Smooth muscle cell (in vitro differentiated cells): ENCODE measurements around the gene JMJD1C. TPM values are rescaled to one million over a fixed set of nuclear protein-coding genes. Genes with fewer than 3 reads are reported as not detected.
A peak's percentile ranks its signal among the peaks of the same experiment; 100 is the strongest.

Experiments
- DNase-seq: peaks from one replicate; lab custom pipeline; 2025; ENCODE audit not compliant: unreplicated experiment; lab: John Stamatoyannopoulos, UW
- H2AFZ ChIP-seq: fragments of 200-600 bp; sonication (generic); 2 replicates; pipeline ENCODE4 v1.6.0; 2016; ENCODE audit warnings: antibody characterized with exemption, low read depth, mild to moderate bottlenecking
- H3F3A ChIP-seq: fragments of 200-600 bp; sonication (generic); 2 replicates; pipeline ENCODE4 v1.6.0; 2017; ENCODE audit warnings: antibody characterized with exemption, low read depth
- H3K27ac ChIP-seq: fragments of 200-600 bp; sonication (generic); 2 replicates; pipeline ENCODE4 v1.5.1; 2016; ENCODE audit warnings: low read depth, mild to moderate bottlenecking
- H3K27me3 ChIP-seq: fragments of 200-600 bp; sonication (generic); 2 replicates; pipeline ENCODE4 v1.6.1; 2016; ENCODE audit warnings: low read depth, mild to moderate bottlenecking
- H3K36me3 ChIP-seq: fragments of 200-600 bp; sonication (generic); 2 replicates; pipeline ENCODE4 v1.5.1; 2016; ENCODE audit warnings: low read depth
- H3K4me1 ChIP-seq: fragments of 200-600 bp; sonication (generic); 2 replicates; pipeline ENCODE4 v1.5.1; 2016; ENCODE audit warnings: low read depth
- H3K4me2 ChIP-seq: fragments of 200-600 bp; sonication (generic); 2 replicates; pipeline ENCODE4 v1.6.0; 2016; ENCODE audit warnings: mild to moderate bottlenecking
- H3K4me3 ChIP-seq: fragments of 200-600 bp; sonication (generic); 2 replicates; pipeline ENCODE4 v1.5.1; 2016; ENCODE audit warnings: mild to moderate bottlenecking
- H3K79me2 ChIP-seq: fragments of 200-600 bp; sonication (generic); 2 replicates; pipeline ENCODE4 v1.6.0; 2016; ENCODE audit warnings: low read depth, mild to moderate bottlenecking
- H3K9ac ChIP-seq: fragments of 200-600 bp; sonication (generic); 2 replicates; pipeline ENCODE4 v1.6.0; 2016; ENCODE audit warnings: low read depth
- H3K9me3 ChIP-seq: fragments of 200-600 bp; sonication (generic); replicated peaks from 2 replicates; pipeline ENCODE4 v1.5.1; 2016; ENCODE audit warnings: low read depth
- H4K20me1 ChIP-seq: fragments of 200-600 bp; sonication (generic); 2 replicates; pipeline ENCODE4 v1.6.0; 2016; ENCODE audit warnings: low read depth
- CTCF ChIP-seq: fragments of 200-600 bp; sonication (generic); IDR thresholded peaks from 2 replicates; pipeline ENCODE4 v1.5.1; 2017; ENCODE audit warnings: borderline replicate concordance, mild to moderate bottlenecking, antibody characterized with exemption; ENCODE audit not compliant: insufficient read depth, poor library complexity, severe bottlenecking
- WGBS: methylation state at CpG from one replicate; pipeline ENCODE4 v1.1.7; 2016; ENCODE audit warnings: low lambda C conversion rate; 5-methylcytosine and 5-hydroxymethylcytosine counted together
- polyA plus RNA-seq: library from polyadenylated mRNA; unstranded; fragments of >200 nt; fragmentation: Nextera tagmentation; extraction: Ambion mirVana; gene quantifications from 2 replicates; pipeline ENCODE4 v1.2.1, GENCODE V29; 2016
- total RNA-seq: library from RNA; depleted of rRNA; stranded (reverse); fragments of >200 nt; gene quantifications from 2 replicates; pipeline ENCODE4 v1.2.3, GENCODE V29; 2014

Gene JMJD1C
- total and polyA plus RNA-seq, 2 experiments from 2014 or later: 28.5 to 132 TPM

- no peaks in the 10 kb centered on the region for H3K27me3 ChIP-seq
- TF ChIP-seq CTCF: no peak
- WGBS: 3% methylated on average over 27 of the region's 27 CpGs
- H2AFZ ChIP-seq: peak overlapping the region; percentile 58
- peak overlapping the region; percentile 90 for H3K4me2 ChIP-seq
- H3K79me2 ChIP-seq: peaks cover 84% of the 10 kb centered on the region
- peaks cover 24% of the 10 kb centered on the region for H3K4me1 ChIP-seq
- DNase-seq: no peak
- peaks cover 8% of the 10 kb centered on the region for H3F3A ChIP-seq
- peak overlapping the region; percentile 92 for H3K9ac ChIP-seq
- peak overlapping the region; percentile 95 for H3K4me3 ChIP-seq
- H3K27ac ChIP-seq: peak overlapping the region; percentile 77
- peaks cover 52% of the 10 kb centered on the region for H4K20me1 ChIP-seq
- H3K9me3 ChIP-seq: no peaks in the 10 kb centered on the region
- no peaks in the 10 kb centered on the region for H3K36me3 ChIP-seq
Measured at GRCh38 chr10:63466144-63466935, 563 bp upstream of the JMJD1C start.

GRCh38 chr10:63464402-63465292 is 1.1 kb downstream of the JMJD1C start:
- Histone ChIP-seq H2AFZ (peak overlapping the region; percentile 17), H3K9ac (peak overlapping the region; percentile 92), H3K27ac (peak overlapping the region; percentile 77), H4K20me1 (peaks cover 54% of the 10 kb centered on the region), H3K36me3 (no peaks in the 10 kb centered on the region), H3K4me1 (peaks cover 24% of the 10 kb centered on the region), H3K4me2 (peak overlapping the region; percentile 90), H3K27me3 (no peaks in the 10 kb centered on the region), H3K4me3 (peak overlapping the region; percentile 95), H3K79me2 (peaks cover 84% of the 10 kb centered on the region), H3K9me3 (no peaks in the 10 kb centered on the region), H3F3A (peaks cover 8% of the 10 kb centered on the region)
- no peak for DNase-seq
- 5% methylated on average over 35 of the region's 35 CpGs for WGBS
- TF ChIP-seq CTCF: no peak

GRCh38 chr10:63462442-63462841 is 3.3 kb downstream of the JMJD1C start:
- no peak for TF ChIP-seq CTCF
- 63% methylated on average over 1 of the region's 1 CpG for WGBS

More at GRCh38 chr10:63462442-63462841, 3.3 kb downstream of the JMJD1C start:
- Histone ChIP-seq H3K27ac (no peak overlapping the region), H3K4me3 (no peak overlapping the region), H3K36me3 (no peaks in the 10 kb centered on the region), H3K79me2 (peaks cover 84% of the 10 kb centered on the region), H2AFZ (no peak overlapping the region), H3F3A (peaks cover 3% of the 10 kb centered on the region), H3K27me3 (no peaks in the 10 kb centered on the region), H3K4me2 (no peak overlapping the region), H3K9ac (no peak overlapping the region), H4K20me1 (peaks cover 57% of the 10 kb centered on the region), H3K4me1 (peaks cover 16% of the 10 kb centered on the region), H3K9me3 (no peaks in the 10 kb centered on the region)
- no peak for DNase-seq
